AG10803 (cell line): ENCODE measurements around the gene MPL.

Experiments used
- DNase-seq: peaks from one replicate; pipeline ENCODE4 v3.0.0; 2010; ENCODE audit warnings: low read depth
- H3K4me3 ChIP-seq: 2 replicates; pipeline ENCODE4 v1.5.1; 2011; ENCODE audit warnings: mild to moderate bottlenecking, low read length, control low read depth
- CTCF ChIP-seq: conservative IDR thresholded peaks from 2 replicates; pipeline ENCODE4 v1.5.1; 2011; ENCODE audit warnings: mild to moderate bottlenecking, low read length, control low read depth, inconsistent platforms

The MPL gene

GRCh38 chr1:43339584-43340232 lies 2.1 kb downstream of the MPL start:
- H3K4me3 ChIP-seq, result no peak overlapping the region
- DNase-seq, result no peak
- TF ChIP-seq CTCF, result no peak

GRCh38 chr1:43340559-43340958 lies 2.9 kb downstream of the MPL start:
- TF ChIP-seq CTCF, result no peak
- no peak overlapping the region for H3K4me3 ChIP-seq
- no peak for DNase-seq

DNA sequence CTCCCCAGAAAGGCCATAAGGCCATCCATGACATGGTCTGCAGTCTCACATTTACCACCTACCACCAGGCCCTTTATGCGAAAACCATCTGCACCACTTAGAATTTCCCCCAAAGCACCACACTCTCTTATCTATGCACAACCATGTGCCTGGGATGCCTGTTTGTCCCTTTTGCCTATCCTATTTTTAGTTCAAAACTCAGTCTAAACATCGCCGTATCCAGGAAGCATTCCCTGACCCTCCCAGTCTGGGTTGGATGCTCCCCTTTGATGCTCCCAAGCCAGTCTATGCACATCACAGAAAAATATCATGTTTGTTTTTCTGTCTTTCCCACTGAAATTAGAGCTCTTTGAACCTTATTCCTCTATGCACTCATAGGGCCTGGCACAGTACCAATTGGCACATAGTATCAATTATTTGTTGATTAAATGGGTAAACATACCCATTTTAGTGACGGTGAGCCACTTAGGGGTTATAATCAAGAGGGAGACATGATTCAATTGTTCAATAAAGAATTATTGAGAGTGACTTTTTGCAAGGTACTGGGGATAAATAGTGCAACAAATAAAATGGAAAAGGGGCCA lies 6.7 kb downstream of the MPL start:
- DNase-seq, result no peak
- H3K4me3 ChIP-seq, result no peak overlapping the region
- no peak for TF ChIP-seq CTCF

DNA sequence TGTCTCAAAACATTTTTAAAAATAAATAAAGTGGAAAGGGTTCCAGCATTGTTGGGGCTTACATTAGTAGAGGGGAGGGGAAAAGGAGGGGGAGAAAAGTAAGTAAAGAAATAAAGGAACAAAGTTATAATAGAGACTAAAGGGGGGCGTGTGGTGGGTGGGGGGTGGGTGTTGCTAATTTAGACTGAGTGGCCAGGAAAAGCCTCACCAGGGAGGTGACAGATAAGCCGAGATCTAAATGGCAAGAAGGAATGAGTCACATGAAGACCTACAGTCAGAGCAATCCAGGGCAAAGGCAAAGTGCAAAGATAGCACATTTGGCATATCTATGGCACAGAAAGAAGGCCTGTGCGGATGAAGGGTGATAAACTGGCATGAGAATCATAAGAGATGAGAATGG lies 7.5 kb downstream of the MPL start:
- no peak for DNase-seq
- no peak overlapping the region for H3K4me3 ChIP-seq
- TF ChIP-seq CTCF, result no peak

DNA sequence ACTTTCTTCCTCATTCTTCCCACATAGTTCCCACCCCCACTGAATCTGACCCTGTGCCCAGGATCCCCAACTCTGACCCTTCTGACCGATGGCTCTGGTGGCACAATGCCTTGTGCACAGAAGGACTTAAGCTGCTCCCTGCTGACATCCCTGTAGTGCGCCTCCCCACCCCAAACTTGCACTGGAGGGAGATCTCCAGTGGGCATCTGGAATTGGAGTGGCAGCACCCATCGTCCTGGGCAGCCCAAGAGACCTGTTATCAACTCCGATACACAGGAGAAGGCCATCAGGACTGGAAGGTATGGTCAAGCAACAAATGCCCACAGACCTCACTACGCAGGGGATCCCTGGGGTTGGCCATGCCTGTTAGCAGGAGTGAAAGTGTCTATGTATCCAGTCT lies 9.0 kb downstream of the MPL start:
- no peak for DNase-seq
- no peak overlapping the region for H3K4me3 ChIP-seq
- no peak for TF ChIP-seq CTCF

DNA sequence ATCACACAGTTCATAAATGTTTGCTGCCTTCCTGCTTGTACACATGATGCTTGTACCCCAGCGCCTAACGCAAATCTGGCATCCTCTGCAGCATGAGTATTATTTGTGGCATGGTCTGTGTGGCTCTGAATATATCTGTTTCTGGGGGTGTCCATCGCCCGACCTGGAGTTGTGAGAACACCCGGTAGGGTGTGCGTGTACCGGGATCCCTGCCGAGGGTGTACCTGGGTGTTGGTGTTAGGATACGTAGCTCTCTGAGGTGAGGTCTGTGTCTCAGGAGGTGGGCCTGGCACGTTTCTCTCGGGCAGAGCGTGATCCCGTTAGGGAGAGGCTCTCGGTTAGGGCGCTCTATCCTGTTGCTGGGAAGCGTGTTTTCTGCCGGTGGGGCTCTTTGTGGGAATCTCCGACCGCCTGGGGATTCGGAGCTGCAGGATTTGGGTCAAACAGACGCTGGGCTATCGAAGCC lies 10.8 kb downstream of the MPL start:
- DNase-seq, result no peak
- no peak for TF ChIP-seq CTCF
- H3K4me3 ChIP-seq, result peak overlapping the region; percentile 60

DNA sequence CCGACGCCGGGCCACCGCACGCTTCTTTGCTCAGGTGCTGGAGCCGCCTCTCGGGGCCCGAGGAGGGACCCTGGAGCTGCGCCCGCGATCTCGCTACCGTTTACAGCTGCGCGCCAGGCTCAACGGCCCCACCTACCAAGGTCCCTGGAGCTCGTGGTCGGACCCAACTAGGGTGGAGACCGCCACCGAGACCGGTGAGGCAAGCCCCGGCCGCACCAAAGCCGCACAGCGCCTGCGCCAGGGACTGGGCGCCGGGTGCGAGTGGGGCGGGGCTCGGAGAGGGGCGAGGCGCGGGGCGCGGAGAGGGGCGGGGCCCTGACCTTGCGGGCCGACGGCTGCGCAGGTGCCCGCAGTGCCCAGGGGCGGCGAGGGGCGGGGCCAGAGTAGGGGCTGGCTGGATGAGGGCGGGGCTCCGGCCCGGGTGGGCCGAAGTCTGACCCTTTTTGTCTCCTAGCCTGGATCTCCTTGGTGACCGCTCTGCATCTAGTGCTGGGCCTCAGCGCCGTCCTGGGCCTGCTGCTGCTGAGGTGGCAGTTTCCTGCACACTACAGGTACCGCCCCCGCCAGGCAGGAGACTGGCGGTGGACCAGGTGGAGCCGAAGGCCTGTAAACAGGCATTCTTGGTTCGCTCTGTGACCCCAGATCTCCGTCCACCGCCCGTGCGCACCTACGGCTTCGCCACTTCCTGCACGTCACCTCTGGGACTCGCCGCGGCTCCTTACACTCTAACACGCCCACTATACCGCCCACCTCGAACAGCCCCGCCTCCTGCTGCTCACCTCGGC lies 11.4 kb downstream of the MPL start:
- DNase-seq, result no peak
- no peak for TF ChIP-seq CTCF
- H3K4me3 ChIP-seq, result peak overlapping the region; percentile 60
